GM19025 (cell line): ENCODE measurements around the gene PTPRK.

ENCODE experiments used
- ATAC-seq: cut with Tn5 transposase; IDR thresholded peaks from one replicate; pipeline ENCODE4 v1.9.1; 2021; ENCODE audit warnings: mild to moderate bottlenecking, low read depth, moderate library complexity; ENCODE audit not compliant: unreplicated experiment

PTPRK gene

DNA sequence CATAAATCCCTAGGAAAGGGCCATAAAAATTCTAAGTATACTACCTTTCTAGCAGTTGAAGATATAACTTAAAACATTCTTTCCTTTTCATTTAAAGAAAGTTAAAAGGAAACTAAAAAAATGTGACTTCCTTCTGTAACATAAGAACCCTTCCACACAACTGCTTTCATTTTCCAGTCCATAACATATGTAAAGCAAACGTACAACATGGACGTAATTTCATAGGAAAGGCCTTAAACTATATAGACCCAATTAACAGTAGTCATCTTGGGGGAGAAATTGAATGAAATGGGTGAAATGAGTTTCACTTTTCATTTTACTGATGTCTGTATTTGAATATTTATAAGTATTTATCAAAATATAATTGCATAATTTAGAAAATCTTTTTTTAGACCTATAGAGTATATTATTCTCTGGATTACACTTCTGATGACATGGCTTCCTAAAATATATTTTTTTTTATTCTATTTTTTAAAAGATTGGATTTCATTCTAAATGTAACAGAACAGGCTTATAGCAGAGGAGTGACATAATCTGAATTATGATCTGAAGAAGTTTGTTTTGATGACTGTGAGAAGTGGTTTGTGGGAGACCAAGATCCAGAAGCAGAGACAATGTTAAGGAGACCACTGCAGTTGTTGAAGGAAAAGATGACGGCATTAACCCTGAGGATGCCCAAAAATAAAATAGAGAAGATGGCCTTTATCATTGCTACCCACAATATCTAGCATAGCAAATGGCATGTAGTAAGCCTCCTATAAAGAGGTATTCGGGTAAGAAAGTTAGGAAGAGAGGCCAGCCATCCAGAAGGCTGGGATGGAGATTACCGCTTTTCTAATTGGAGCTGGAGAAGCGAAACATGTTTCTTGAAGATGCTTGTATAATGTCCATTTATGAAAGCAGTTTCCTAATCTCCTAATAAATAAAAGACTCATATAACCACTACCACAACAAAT is 260.4 kb downstream of the PTPRK start:
- ATAC-seq: peak; percentile 41

DNA sequence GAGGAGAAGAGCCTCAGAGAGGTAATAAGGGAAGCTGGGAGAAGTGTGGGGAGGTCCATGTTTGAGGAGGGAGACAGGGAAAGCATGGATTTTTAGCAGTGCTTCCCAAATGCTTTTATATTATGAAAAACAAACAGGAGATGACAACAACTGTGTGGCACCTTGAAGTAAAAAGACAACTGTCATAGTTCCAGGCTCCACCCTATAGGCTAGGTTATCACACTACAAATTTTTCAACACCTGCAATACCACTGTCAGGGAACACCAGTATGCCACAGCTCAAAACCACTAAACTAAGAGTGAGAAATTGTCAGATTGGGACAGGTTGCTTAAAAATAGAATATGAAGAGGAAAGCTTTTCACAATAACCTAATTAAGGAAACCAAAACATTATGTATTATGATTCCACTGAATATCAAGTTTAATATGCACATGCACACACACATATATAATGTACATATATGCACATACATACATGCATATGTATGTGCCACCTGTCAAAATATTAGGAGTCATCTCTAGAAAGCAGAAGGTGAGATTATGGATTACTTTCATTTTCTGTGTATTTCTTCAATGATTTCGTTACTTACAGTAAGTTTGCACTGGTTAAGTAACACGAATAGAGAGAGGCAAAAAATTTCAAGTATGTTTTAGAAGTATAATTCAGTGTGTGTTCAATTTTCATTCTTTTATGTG is 261.2 kb downstream of the PTPRK start:
- peak; percentile 87 for ATAC-seq

DNA sequence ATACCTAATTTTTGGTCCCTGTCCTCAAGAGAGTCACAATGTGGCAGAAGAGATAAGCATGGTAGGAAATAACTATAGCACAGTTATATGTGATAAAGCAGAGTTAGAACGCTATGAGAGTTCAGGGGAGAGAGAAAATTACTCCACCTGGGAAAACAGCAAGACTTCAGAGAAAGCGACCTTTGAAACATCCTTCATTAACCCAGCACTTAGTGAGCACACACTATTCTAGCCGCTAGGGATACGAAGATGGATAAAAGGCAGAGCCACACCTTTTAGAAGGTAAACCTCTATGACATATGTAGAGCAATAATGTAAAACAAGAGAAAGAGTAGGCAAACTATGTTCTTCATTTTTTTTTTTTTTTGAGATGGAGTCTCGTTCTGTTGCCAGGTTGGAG is 264.3 kb downstream of the PTPRK start:
- ATAC-seq: no peak

DNA sequence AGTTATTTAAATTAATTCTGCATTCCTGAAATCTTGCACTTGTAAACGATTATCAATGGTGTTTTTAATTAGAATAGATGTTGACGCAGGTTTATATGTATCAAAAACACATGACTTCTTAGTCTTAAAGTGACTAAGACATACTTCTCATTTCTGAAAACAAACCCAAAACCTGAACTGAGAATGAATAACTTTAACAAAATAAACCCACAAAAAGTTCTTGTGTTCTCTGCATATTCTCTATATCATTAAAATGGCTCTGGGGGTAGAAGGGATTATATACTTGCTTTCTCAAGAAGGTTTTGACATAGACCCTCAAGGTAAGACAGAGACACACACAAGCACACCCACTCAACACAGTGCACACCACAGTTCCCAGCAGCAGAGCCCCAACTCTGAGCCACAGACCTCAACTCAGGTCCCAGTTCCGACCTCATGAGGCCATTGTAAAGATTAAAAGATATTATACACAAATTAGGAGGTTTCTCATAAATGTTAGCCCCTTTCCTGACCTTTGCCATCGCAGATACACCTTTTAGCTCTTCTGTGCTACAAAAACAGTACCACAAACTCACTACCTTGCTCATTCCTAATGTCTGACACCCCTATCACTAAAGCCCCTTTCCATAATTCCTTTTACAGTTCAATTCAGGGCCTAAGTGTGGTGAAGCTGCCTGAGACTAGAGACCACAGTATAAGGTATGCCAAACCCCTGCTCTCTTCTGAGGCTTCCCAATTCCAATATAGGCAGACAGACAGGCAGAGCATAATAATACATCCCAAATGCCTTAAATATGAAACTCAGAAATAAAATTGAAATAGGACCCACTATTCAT is 267.8 kb downstream of the PTPRK start:
- ATAC-seq: no peak

DNA sequence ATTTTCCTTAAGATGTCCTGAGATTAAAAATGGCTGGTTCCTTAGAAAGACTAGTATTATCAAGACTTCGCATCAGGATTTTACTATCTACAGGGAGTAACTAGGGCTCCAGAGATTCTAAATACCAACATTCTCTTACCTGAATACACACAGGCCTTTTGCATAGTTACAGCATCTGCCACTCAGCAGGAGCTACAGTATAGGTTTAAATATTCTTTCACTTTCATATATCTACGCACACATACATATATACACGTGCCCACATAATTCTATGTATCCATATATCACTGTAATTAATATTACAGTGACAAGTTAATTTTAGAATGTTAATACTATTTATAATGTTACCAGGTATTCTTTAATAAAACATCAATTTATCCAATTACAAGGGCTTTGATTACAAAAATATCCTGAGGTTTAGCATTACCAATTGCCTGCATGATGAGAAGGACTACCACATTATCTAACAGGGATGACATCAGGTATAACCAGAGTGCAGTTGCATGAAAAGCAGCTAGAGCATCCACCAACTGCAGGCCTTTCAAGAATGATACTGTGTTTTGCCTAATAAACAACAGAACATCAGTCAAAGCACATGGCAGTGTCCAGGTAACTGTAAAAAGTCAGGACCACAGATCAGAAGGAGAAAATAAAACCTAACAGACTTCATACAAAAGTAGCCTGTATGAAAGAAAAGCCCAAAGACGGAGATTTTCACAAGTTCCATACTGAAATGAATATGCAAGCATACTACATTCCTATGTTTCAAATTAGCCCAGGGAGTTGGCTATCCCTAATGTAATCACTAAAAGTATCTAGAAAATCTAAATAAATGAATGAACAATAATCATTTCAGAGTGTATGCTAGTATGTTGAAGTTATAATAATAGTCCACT is 268.7 kb downstream of the PTPRK start:
- ATAC-seq: no peak

DNA sequence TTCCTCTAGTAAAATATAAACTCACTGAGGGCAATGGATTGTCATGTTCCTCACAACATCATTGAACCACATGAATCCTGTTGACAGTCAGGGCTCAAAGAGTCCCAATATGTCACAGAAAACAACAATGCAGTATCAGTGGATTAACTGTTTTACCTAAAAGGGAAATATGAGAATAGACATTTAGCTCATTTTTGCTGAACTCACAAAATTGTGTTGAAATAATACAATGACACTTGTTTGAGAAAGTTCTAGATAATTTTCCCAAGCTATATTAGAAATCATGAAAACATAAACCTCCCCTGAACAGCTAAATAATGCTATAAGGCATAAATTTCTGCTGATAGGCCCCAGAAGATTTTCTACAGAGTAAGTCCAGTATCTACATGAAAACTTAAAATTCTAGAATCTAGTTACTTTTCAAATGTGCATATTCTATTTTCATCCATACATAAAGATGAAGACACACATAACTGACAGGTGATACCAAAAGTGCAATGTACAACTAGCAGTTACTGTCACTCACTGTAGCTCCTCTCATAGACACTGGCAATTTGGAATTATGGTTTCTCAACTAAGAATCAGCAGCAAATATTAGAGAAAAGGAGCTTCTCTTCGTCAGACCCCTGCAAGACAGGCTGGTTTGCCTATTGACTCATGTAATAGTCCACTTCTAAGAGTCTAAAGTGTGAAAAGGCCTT is 269.9 kb downstream of the PTPRK start:
- no peak for ATAC-seq

DNA sequence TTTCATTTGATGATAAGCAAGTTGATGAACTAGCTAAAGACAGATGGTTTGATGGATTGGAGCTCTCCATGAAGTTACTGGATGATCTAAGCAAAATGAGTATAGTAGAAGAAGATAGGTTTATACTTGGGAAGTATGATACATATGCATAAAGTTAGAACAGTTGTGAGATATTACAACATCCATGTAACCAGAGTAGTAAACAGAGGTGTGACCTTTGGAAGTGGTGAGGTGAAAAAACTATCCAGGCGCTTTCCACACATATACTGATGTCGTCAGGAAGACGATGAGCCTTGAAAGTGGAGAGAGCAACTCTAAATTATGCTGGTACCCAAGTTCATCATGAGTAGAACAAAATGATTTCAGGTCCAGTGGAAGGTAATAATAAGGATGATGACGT is 271.0 kb downstream of the PTPRK start:
- ATAC-seq: no peak

DNA sequence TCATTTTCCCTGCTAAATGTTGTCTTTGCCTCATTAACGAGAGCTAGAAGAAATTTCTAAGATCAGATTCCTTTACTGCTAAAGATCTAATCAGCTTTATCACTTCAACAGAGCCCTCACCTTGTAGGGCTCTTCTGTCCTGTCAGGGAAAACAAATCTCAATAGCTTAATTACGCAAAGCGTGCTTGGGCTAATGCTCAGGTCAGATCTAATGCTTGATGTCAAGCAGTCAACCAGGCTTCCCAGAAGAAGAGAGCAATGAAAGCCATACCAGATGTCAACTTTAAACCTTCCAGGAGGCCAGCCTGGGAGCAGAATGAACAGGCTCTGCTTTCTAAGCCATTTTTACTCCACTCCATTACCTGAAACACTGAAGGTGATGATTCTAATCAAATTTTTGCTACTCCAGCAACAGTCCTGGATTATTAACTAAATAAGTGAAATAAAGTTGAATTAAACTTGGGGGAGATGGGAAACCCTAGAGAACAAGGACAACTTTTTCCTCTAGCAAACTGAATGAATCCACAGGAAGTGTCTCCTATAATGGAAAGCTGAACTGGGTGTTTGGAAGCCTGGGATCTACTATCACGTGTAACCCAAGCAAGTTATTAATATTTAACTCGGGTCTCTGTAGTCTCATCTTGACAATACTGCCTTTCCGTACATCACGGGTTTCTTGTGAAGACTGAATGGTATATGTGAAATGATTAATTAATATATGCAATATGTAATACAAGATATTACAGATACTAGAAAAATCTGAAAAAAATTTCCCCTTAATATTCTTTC is 273.7 kb downstream of the PTPRK start:
- no peak for ATAC-seq

DNA sequence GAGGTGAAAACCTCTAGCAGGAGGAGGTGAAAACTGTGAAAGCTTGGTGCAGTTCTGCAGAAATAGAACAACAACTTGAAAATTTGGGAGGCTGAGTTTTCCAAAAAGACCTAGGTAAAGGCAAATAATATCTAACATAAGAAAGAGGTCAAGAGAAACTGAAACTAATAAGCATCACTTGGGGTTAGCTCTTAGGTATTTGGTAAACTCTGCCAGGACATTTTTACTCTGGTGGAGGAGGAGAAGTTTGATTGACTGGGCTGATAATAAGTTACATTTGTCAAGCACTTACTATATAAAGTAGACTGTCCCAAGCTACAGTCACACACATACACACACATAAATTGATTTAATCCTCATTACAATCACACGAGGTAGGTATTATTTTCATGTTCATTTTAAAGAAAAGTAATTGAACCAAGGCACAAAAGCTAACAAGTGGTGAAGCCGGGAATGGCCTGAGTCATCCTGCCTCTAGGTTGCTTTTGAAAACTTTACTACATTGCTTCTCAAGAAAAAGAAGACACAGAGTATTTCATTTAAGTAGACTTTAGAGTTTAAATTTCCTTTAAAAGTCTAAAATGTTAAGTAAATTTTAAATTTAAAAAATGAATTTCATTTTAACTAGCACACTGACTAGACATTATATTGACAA is 275.5 kb downstream of the PTPRK start:
- no peak for ATAC-seq

DNA sequence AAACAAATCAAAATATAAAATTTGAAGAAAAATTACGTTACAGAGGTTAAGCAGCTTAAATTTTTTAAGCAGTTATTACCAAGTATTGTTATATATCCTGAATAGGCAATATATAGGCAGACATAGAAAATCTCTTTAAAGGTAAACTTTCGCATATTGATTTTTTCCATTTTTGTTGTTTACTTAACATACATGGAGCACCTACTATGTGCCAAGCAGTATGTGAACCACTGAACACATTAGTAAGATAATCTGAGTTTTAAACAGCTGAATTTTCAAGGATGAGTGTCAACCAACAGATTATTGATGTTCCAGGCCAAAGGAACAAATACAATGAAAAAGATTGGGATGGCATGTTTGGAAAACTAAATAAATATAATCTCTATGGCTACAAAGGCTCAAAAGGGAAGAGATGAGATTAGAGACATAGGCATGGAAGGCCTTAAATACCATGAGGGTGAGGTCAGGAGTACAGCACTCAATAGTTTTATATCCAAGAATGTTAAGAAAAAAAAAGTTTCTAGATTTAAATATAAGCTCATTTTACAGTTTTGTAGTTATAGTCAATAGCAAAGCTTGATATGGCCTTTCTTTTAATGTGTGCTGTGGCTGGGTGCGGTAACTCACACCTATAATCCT is 277.5 kb downstream of the PTPRK start:
- ATAC-seq: no peak

DNA sequence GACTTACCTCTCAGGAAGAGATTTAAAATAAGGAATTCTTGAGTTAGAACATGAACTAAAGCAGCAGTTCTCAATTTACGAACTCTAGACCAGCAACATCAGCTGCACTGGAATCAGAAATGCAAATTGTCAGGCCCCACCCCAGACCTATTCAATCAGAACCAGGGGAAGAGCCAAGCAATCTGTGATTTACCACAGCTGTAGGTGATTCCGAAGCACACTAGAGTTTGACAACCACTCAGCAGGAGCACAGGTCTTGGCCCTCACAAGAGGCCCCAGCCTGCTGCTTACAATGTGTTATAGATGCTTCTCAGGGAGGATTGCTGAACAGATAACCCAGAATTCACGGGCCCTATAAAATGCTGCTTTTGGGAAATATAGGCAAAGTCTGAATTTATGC is 279.2 kb downstream of the PTPRK start:
- ATAC-seq: no peak

DNA sequence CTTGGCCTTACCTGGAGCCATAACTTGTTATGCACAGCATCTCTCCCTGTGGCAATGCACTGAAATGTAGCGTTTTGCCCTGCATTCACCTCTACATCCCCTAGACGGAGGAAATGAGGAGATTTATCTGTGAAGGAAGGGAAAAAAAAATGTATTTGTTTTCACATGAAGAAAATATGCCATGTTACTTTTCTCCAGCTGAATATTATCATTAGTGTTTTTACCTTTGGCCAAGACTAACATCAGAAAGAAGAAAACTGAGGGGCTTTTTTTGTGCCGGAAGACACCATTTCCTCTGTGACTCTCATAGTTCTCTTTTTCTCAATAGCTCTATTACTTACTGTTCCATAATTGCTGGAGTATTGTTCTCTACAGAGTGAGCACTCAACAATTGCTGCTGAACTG is 280.4 kb downstream of the PTPRK start:
- no peak for ATAC-seq

DNA sequence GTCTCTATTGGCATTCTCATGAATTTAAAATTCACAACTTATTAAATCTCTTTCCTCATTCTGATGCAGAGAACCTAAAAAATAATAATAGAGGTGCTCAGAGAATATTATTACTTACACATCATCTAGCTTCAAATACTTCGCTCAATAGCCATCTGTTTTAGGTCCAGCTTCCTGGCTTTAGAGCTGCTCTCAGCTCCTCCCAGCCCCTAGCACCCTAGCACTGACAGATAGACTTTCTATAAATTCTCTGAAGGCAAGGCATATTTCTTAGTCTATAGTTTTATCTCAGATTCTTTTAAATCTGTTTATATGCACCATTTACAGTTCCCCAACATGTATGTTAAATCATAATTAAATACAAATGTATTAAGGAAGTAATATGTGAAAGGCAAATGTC is 281.3 kb downstream of the PTPRK start:
- ATAC-seq: no peak

DNA sequence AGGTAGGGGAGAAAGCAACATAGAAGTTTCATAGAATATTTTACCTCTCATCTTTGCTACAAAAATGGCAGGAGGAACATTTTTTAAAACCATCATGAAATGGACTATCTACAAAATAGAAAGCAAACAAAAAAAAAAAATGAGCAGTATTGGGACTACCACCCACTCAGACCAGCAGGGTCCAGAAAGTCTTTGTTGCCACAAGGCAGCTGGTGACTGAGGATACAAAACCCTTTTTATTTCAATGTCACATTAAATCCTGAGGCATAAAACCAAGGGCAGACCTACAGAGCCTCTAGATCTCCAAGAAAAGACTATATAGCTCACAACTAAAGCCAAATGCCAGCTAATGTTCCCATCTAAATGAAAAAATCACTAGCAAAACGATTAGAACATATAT is 282.2 kb downstream of the PTPRK start:
- ATAC-seq: no peak

DNA sequence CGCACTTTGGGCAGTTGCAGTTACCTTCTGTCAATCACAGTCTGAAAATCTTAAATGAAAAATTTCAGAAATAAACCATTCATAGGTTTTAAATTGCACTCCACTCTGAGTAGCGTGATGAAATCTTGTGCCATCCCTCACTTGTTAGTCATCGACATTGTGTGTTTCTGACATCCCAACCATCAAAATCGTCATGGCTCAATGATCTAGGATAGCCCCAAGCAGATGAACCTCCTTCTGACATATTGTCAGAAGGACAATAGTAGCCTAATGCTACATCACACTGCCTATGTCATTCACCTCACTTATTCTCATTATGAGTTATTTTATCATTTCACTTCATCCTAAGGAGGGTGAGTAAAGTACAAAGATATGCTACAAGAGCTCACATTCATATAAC is 284.8 kb downstream of the PTPRK start:
- ATAC-seq: no peak

DNA sequence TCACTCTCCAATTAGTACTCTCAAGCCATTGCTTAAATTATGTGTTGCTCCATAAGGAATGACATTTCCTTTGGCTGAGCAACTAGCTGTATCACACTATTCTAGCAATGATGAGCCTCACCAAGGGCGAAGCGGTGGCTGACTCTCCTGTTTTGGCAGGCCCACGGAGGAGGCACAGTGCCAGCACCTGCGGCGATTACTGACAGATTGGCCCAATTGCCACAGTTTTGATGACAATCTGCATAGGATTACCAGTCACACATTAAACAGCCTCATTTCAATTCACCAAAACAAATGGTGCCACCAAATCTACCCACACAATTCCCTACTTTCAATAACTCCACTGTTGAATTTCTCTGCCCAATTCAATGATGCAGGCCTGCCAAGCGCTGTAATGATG is 286.9 kb downstream of the PTPRK start:
- no peak for ATAC-seq

DNA sequence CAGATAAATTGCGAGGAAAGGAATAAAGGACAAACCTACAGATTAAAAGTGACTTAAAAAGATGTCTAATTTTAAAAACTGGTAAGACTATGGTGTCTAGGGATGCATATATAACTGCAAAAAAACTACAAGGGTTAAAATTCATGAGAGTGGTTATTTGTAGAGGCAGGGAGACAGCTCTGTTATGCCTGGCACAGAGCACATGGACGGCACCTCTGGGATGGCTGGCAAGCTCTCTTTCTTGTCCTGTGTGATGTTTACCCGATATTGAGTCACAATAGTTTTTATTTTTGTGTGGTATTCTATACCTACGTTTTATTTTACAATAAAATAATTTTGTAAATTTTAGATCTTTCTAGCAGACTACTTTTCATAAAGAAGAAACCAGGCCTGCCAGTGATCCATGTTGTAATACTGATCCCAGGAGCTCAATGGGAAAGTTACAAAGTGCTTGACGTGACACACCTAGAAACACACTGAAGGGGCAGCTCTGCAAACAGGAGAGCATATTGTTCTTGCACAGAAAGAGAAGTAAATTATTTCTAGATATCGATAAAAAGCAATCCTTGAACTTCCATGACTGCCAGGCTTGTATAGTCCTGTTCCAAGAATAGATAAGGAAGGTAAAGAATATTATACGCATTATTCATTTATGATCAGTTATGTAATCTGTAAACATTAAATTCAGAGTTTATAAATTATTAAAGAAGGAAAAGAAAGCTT is 290.0 kb downstream of the PTPRK start:
- no peak for ATAC-seq
